Measurements from ENCODE around the gene PRRC1. TPM values are rescaled to one million over a fixed set of nuclear protein-coding genes. Genes with fewer than 3 reads are reported as not detected.

PRRC1 gene
- total RNA-seq, 1 donor from 2014 or later = 43.7 TPM

GRCh38 chr5:127596501-127596900 lies 79.1 kb downstream of the PRRC1 start:
- TF ChIP-seq, protein P1, sequence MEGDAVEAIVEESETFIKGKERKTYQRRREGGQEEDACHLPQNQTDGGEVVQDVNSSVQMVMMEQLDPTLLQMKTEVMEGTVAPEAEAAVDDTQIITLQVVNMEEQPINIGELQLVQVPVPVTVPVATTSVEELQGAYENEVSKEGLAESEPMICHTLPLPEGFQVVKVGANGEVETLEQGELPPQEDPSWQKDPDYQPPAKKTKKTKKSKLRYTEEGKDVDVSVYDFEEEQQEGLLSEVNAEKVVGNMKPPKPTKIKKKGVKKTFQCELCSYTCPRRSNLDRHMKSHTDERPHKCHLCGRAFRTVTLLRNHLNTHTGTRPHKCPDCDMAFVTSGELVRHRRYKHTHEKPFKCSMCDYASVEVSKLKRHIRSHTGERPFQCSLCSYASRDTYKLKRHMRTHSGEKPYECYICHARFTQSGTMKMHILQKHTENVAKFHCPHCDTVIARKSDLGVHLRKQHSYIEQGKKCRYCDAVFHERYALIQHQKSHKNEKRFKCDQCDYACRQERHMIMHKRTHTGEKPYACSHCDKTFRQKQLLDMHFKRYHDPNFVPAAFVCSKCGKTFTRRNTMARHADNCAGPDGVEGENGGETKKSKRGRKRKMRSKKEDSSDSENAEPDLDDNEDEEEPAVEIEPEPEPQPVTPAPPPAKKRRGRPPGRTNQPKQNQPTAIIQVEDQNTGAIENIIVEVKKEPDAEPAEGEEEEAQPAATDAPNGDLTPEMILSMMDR (IDR thresholded peaks at IDR 0.05; ENCODE audit: insufficient read depth, low read length, severe bottlenecking) = no peak
- FAIRE-seq = no peak

DNA sequence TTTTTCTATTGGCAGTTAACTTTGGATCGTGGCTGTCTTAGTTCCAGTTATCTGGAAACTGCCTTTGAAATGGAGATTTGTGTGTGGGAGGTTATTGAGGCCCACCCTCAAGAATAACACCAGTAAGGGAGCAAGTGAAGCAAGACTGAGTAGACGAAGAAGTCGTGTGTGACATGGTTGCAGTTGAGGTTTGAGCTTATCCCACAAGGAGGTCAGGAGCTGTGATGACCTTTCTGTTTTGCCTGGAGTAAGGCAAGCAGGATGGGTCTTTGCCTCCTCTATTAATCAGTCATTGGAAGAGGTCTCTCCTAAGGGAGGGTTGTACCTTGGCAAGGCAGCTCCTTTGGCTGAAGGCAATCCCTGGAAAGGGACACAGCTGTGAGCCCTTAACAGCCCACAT lies 81.9 kb downstream of the PRRC1 start:
- no peak for DNase-seq (ENCODE audit: low read depth)
- peaks cover 2% of the 10 kb centered on the region for H3K27me3 ChIP-seq (ENCODE audit: control insufficient read depth, insufficient read depth, low read length)
- H3K36me3 ChIP-seq (ENCODE audit: control insufficient read depth, insufficient read depth, low read length) = no peaks in the 10 kb centered on the region
- H3K4me3 ChIP-seq (ENCODE audit: low read depth, low read length) = no peak overlapping the region
- FAIRE-seq = peak; percentile 81
- TF ChIP-seq, protein P1 (IDR thresholded peaks at IDR 0.05; ENCODE audit: insufficient read depth, low read length, severe bottlenecking) = no peak

More at GRCh38 chr5:127596501-127596900, 79.1 kb downstream of the PRRC1 start:
- H3K36me3 ChIP-seq (ENCODE audit: control insufficient read depth, insufficient read depth, low read length) = no peaks in the 10 kb centered on the region
- DNase-seq (ENCODE audit: low read depth) = peak; percentile 12
- H3K27me3 ChIP-seq (ENCODE audit: control insufficient read depth, insufficient read depth, low read length) = peaks cover 2% of the 10 kb centered on the region
- H3K4me3 ChIP-seq (ENCODE audit: low read depth, low read length) = no peak overlapping the region

DNA sequence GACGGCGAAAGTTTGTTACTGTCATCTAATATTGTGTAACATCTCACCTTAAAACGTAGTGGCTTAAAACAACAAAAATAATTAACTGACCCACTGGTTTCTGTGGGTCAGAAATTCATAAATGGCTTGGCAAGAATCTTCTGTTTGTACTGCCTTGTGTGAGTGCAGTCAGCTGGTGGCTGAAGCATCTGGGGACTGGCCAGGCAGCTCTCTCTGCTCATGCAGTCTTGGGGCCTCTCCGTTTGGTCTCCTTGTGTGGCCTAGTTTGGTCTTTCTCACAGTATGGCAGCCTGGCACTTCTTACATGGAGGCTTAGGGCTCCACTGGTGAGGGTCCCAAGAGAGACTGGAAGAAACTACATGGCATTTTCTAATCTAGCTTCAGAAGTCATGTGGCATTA lies 82.4 kb downstream of the PRRC1 start:
- no peak for FAIRE-seq
- TF ChIP-seq, protein P1 (IDR thresholded peaks at IDR 0.05; ENCODE audit: insufficient read depth, low read length, severe bottlenecking) = no peak

GRCh38 chr5:127601111-127601510 lies 83.7 kb downstream of the PRRC1 start:
- TF ChIP-seq, protein P1 (IDR thresholded peaks at IDR 0.05; ENCODE audit: insufficient read depth, low read length, severe bottlenecking) = no peak
- DNase-seq (ENCODE audit: low read depth) (no peak), FAIRE-seq (no peak)
- Histone ChIP-seq H3K4me3 (ENCODE audit: low read depth, low read length) (no peak overlapping the region), H3K27me3 (ENCODE audit: control insufficient read depth, insufficient read depth, low read length) (peaks cover 2% of the 10 kb centered on the region), H3K36me3 (ENCODE audit: control insufficient read depth, insufficient read depth, low read length) (no peaks in the 10 kb centered on the region)

More for the DNA sequence above, 82.4 kb downstream of the PRRC1 start:
- Histone ChIP-seq H3K27me3 (ENCODE audit: control insufficient read depth, insufficient read depth, low read length) (peaks cover 2% of the 10 kb centered on the region), H3K36me3 (ENCODE audit: control insufficient read depth, insufficient read depth, low read length) (no peaks in the 10 kb centered on the region), H3K4me3 (ENCODE audit: low read depth, low read length) (no peak overlapping the region)
- DNase-seq (ENCODE audit: low read depth) = no peak

DNA sequence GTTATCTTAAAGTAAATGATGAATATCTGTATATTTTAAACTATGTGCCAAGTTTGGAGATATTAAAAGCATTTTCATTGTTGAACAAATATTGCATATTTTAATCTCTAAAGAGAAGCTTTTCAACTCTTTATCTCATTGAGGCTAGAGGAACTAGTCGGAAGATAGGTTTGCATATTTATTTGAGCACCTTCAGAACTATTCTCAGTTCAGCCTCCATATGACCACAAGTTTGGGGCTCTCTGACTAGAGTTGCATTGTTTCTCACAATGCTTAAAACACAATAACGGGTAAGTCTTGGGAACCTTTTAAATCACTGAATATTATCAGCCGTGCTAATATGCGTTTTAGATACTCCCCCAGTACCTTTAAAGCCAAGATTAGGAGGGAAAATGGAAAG lies 84.2 kb downstream of the PRRC1 start:
- TF ChIP-seq, protein P1 (IDR thresholded peaks at IDR 0.05; ENCODE audit: insufficient read depth, low read length, severe bottlenecking) = no peak
- H3K36me3 ChIP-seq (ENCODE audit: control insufficient read depth, insufficient read depth, low read length) = no peaks in the 10 kb centered on the region
- DNase-seq (ENCODE audit: low read depth) (no peak), FAIRE-seq (no peak)
- no peak overlapping the region for H3K4me3 ChIP-seq (ENCODE audit: low read depth, low read length)
- H3K27me3 ChIP-seq (ENCODE audit: control insufficient read depth, insufficient read depth, low read length) = peaks cover 2% of the 10 kb centered on the region

DNA sequence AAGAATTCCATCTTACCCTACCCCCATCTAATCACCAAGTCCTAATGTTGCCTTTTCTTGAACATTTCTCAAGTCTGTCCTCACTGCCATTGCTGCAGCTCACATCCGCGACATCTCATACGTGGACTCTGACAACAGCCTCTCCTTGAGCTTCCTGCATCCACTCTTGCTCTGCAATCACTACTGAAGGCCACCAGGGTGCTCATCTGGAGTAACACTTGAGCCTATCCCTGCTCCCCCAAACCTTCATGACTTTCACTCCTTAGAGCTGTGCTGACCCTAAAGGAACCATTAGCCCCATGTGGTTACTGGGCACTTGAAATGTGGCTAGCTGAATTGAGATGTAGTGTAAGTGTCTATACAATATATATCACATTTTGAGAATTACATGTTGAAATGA lies 85.0 kb downstream of the PRRC1 start:
- FAIRE-seq (peak; percentile 60), DNase-seq (ENCODE audit: low read depth) (no peak)
- Histone ChIP-seq H3K36me3 (ENCODE audit: control insufficient read depth, insufficient read depth, low read length) (no peaks in the 10 kb centered on the region), H3K27me3 (ENCODE audit: control insufficient read depth, insufficient read depth, low read length) (peaks cover 2% of the 10 kb centered on the region), H3K4me3 (ENCODE audit: low read depth, low read length) (no peak overlapping the region)
- TF ChIP-seq, protein P1 (IDR thresholded peaks at IDR 0.05; ENCODE audit: insufficient read depth, low read length, severe bottlenecking) = no peak

All from bronchial epithelial cell (primary cell).